Measurements from ENCODE around the gene SDS. TPM values are rescaled to one million over a fixed set of nuclear protein-coding genes. Genes with fewer than 3 reads are reported as not detected.

Gene SDS
- total and polyA plus RNA-seq, 2 of the 13 experiments (the other 11 are each of a cell fraction or from before 2014, with no cell fraction given), result not detected

- TF ChIP-seq ARID2 (CRISPR knock-in tag; IDR thresholded peaks at IDR 0.05; ENCODE audit: borderline replicate concordance) (no peak), ZNF451 (CRISPR knock-in tag; IDR thresholded peaks at IDR 0.05) (0 out of 2 replicates have a peak, but pooled peaks have one; percentile 39), NFE2L2 (IDR thresholded peaks at IDR 0.05; ENCODE audit: low read length) (no peak), NONO (IDR thresholded peaks at IDR 0.05) (no peak), NONO (CRISPR knock-in tag; conservative IDR thresholded peaks at IDR 0.05) (no peak), ZNF83 (CRISPR knock-in tag; IDR thresholded peaks at IDR 0.05; ENCODE audit: borderline replicate concordance) (no peak), FOSL2 (CRISPR knock-in tag; IDR thresholded peaks at IDR 0.05) (no peak), ZNF205 (CRISPR knock-in tag; IDR thresholded peaks at IDR 0.05) (no peak), ZNF607 (CRISPR knock-in tag; IDR thresholded peaks at IDR 0.05; ENCODE audit: borderline replicate concordance) (0 out of 2 replicates have a peak, but pooled peaks have one; percentile 21), THAP11 (CRISPR knock-in tag; IDR thresholded peaks at IDR 0.05) (peak; percentile 61), MZF1 (CRISPR knock-in tag; IDR thresholded peaks at IDR 0.05; ENCODE audit: borderline replicate concordance) (no peak), CEBPZ (IDR thresholded peaks at IDR 0.05; ENCODE audit: low read length) (no peak), KDM3A (CRISPR knock-in tag; IDR thresholded peaks at IDR 0.05; ENCODE audit: low read depth) (no peak), TRIM22 (IDR thresholded peaks at IDR 0.05) (no peak), KMT2B (CRISPR knock-in tag; IDR thresholded peaks at IDR 0.05) (no peak), MXI1 (IDR thresholded peaks at IDR 0.05; ENCODE audit: borderline replicate concordance, low read depth, low read length) (peak; percentile 79; the same call in 2 of the 3 replicates), ZGPAT (CRISPR knock-in tag; IDR thresholded peaks at IDR 0.05) (peak; percentile 32; the same call in 1 of the 2 replicates), GRHL1 (CRISPR knock-in tag; conservative IDR thresholded peaks at IDR 0.05) (no peak), GABPB1 (CRISPR knock-in tag; IDR thresholded peaks at IDR 0.05) (peak; percentile 75; the same call in 1 of the 2 replicates), PHF20 (CRISPR knock-in tag; IDR thresholded peaks at IDR 0.05) (peak; percentile 52; the same call in 1 of the 2 replicates), TRIM24 (CRISPR knock-in tag; IDR thresholded peaks at IDR 0.05) (no peak), PCBP2 (optimal IDR thresholded peaks at IDR 0.05; ENCODE audit: low read depth, low read length, poor library complexity, severe bottlenecking) (no peak), SETDB1 (CRISPR knock-in tag; IDR thresholded peaks at IDR 0.05; ENCODE audit: borderline replicate concordance) (no peak)
Measured at GRCh38 chr12:113358381-113359132, 45.1 kb downstream of the SDS start, which contains the start of gene PLBD2 (continued).
